Measurements from ENCODE around the gene SLC39A2.
A peak's percentile ranks its signal among the peaks of the same experiment; 100 is the strongest.

Gene SLC39A2

DNA sequence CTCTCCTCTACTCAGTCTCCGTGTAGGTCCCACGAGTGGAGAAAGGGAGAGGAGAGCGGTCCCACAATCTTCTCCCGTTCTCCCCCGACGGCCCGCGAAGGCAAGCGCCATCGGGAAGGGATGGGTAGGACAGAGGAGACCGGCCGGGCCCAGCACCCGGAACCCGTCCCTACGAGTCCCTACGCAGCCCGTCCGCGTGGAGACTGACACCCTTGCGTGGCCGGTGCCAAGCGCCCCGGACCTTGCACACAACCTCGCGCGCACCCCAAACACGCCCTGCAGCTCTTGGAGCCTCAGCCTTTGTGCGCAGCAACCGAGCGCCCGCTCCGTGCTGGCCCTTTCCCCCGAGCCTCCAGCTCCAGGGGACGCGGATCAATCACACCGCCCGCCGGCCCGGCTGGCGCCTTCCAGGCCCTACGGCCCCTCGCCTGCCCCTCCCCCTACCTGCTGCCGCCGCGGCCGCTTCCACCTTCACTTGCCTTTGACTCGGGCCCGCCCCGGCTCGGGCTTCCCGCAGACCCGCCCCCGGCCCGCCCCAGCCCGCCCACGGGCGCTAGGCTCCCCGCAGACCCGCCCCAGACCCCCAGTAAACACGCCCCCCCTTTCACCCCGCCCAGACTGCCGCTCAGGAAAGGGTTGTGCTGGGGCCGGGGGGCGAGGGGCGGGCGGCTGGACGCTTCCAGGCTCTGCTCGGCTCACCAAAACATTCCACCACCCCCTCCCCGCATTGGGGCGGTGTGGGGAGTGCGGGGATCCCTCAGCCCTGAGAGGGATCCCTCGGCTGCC lies 25.7 kb downstream of the SLC39A2 start, which contains the start of gene NDRG2:
Gene NDRG2 (minus strand): TSS at position 477 of the 786 bp plus-strand sequence. CDS start 1,746 bp downstream, outside the sequence.
- peaks cover 19% of the 10 kb centered on the region for H3K36me3 Mint-ChIP-seq (ENCODE audit: low read depth)
- no peaks in the 10 kb centered on the region for H3K27me3 Mint-ChIP-seq (ENCODE audit: low read depth)
- peaks cover 38% of the 10 kb centered on the region for H3K4me1 Mint-ChIP-seq
- H3K4me3 Mint-ChIP-seq = peak within 1 kb of the TSS; percentile 93 to 95 (median 94)
- TF ChIP-seq, protein P1, sequence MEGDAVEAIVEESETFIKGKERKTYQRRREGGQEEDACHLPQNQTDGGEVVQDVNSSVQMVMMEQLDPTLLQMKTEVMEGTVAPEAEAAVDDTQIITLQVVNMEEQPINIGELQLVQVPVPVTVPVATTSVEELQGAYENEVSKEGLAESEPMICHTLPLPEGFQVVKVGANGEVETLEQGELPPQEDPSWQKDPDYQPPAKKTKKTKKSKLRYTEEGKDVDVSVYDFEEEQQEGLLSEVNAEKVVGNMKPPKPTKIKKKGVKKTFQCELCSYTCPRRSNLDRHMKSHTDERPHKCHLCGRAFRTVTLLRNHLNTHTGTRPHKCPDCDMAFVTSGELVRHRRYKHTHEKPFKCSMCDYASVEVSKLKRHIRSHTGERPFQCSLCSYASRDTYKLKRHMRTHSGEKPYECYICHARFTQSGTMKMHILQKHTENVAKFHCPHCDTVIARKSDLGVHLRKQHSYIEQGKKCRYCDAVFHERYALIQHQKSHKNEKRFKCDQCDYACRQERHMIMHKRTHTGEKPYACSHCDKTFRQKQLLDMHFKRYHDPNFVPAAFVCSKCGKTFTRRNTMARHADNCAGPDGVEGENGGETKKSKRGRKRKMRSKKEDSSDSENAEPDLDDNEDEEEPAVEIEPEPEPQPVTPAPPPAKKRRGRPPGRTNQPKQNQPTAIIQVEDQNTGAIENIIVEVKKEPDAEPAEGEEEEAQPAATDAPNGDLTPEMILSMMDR (IDR thresholded peaks at IDR 0.05; ENCODE audit: unreplicated experiment in 3 of 3) = no peak
- H3K9me3 Mint-ChIP-seq = no peaks in the 10 kb centered on the region
- peak within 1 kb of the TSS; percentile 81 to 89 (median 88) for H3K27ac Mint-ChIP-seq

DNA sequence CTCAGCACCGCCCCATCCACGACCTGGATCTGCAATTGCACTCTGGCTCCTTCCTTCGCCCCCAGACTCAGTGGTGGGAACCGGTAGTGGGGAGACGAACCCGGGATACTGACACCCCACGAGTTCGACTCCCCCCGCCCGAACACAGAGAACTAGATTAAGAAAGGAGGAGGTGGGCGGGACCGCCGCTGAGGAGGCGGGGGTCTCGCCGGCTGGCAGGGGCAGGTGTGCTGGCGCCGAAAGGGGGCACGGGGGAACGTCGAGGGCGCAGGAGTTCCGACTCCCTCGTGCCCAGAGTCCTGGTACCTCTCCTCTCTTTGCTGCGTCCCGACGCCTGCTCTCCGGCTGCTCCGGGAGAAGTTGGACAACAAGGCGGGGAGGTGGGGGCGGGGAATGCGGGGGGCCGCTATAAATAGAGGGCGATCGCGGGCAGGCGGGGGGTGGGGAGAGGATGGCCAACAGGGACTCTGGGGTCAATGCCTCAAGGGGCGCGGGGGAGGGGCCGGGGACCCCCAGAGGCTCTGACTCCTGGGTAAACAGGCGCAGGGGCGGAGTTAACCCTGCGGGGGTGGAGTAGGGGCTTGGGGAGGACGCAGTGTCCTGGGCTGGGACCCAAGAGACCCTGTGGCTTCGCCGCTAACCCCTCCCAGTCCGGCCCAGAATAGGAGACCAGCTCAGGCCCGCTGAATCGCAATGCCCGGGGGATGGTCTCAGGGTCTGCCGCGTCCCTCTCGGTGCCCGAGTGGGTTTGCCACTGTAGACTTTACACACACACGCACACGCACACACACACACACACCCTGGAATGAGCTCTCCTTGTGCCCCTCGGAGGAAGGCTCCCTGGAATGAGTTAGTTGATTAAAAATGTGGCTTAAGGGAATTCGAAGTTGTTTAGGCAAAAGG lies 26.5 kb downstream of the SLC39A2 start:
- Mint-ChIP-seq H3K36me3 (ENCODE audit: low read depth) (peaks cover 15% of the 10 kb centered on the region), H3K27me3 (ENCODE audit: low read depth) (no peaks in the 10 kb centered on the region), H3K27ac (peak overlapping the region; percentile 81 to 89 (median 88)), H3K4me1 (peaks cover 38% of the 10 kb centered on the region), H3K4me3 (peak overlapping the region; percentile 93 to 95 (median 94)), H3K9me3 (no peaks in the 10 kb centered on the region)
- TF ChIP-seq, protein P1 (IDR thresholded peaks at IDR 0.05; ENCODE audit: unreplicated experiment in 3 of 3) = no peak

DNA sequence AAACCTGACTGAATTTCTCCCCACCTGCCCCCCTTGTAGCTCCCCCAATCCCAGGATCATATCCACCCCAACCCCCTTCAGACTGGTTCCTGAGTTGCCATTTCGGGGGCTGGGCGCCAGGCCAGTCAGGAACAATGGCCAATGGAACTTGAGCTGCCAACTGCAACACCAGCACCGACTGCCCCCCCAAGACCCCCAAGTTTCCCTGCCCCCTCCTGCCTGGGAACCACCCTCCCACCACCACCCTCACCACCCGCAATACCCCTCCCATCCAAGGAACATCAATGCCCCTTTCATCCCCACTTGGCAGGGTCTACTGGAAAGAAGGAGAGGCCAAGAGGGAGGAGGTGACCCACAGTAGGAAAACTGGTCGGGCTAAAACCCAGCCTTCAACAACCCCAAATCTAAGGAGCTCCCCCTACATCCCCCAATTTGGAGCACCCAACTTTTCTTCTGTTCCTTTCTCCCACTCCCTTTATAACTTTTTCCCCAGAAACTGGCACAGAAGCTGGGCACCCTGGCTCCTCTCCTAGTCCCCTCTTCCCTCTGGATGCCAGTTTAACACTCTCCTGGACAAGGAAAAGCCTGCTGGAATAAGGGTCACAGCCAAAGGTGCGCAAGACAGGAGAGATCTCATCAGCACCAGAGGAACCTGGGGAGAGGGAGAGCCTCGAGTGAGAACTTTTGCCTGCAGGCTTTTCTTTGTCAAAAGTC lies 27.3 kb downstream of the SLC39A2 start:
- Mint-ChIP-seq H3K9me3 (no peaks in the 10 kb centered on the region), H3K27me3 (ENCODE audit: low read depth) (peaks cover under 1% of the 10 kb centered on the region), H3K4me1 (peaks cover 39% of the 10 kb centered on the region), H3K36me3 (ENCODE audit: low read depth) (peaks cover 7% of the 10 kb centered on the region), H3K4me3 (peak overlapping the region; percentile 93 to 95 (median 94)), H3K27ac (peak overlapping the region; percentile 81 to 89 (median 88))
- TF ChIP-seq, protein P1 (IDR thresholded peaks at IDR 0.05; ENCODE audit: unreplicated experiment in 3 of 3) = no peak

DNA sequence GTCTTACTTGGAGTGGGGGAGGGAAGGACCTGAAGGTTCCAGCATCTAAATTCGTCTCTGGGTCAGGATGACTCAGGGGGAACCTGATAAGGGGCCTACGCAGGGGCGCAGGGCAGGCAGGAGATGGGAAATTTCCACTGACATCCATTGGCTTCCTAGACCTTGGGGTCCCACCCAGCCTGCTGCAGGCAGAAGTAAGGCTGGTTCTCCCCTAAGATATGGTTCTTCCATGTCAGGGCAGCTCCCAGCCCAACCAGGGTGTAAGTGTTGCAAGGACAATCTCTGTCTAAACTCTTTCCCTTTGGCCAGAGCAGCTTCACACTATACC lies 27.9 kb downstream of the SLC39A2 start:
- H3K36me3 Mint-ChIP-seq (ENCODE audit: low read depth) = peaks cover 2% of the 10 kb centered on the region
- H3K4me3 Mint-ChIP-seq = peak overlapping the region; percentile 76 to 77 (median 77)
- no peaks in the 10 kb centered on the region for H3K9me3 Mint-ChIP-seq
- peaks cover 44% of the 10 kb centered on the region for H3K4me1 Mint-ChIP-seq
- H3K27ac Mint-ChIP-seq = peak overlapping the region; percentile 70 to 88 (median 81)
- H3K27me3 Mint-ChIP-seq (ENCODE audit: low read depth) = peaks cover 6% of the 10 kb centered on the region
- TF ChIP-seq, protein P1 (IDR thresholded peaks at IDR 0.05; ENCODE audit: unreplicated experiment in 3 of 3) = no peak

DNA sequence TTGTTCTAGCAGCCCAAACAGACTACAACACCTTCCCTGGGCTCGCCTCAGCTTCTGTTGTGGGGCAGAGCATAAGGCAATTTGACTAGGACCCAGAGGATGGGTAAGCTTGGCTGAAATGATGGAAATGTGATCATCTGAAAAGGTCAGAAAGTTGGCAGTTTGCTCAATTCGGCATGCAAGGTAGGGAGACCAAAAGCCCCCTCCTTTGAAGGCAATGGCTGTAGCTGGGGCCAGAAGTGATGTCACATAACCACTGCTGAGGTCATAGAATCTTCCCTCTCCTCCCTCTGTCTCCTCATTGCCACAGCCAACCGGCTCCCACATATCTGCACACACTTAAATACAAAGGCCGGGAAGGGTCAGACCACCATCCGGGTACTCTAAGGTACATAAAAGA lies 30.8 kb downstream of the SLC39A2 start, which contains the start of gene TPPP2:
Gene TPPP2 (plus strand): TSS at position 301 of the 400 bp plus-strand sequence. CDS start 365 bp downstream, outside the sequence.
- TF ChIP-seq, protein P1 (IDR thresholded peaks at IDR 0.05; ENCODE audit: unreplicated experiment in 3 of 3) = no peak
- peak within 1 kb of the TSS in 2 of 3 experiments; percentile 26 to 31 for H3K4me3 Mint-ChIP-seq
- peak within 1 kb of the TSS; percentile 44 to 94 (median 74) for H3K27ac Mint-ChIP-seq
- H3K27me3 Mint-ChIP-seq (ENCODE audit: low read depth) = peaks cover 7% of the 10 kb centered on the region
- H3K9me3 Mint-ChIP-seq = no peaks in the 10 kb centered on the region
- H3K4me1 Mint-ChIP-seq = peaks cover 37% of the 10 kb centered on the region
- no peaks in the 10 kb centered on the region for H3K36me3 Mint-ChIP-seq (ENCODE audit: low read depth)
